ENCODE data around the gene ERO1B.

ERO1B gene

GRCh38 chr1:236176337-236177336 is 105.1 kb downstream of the ERO1B start:
- no peak for DNase-seq

GRCh38 chr1:236175642-236176336 is 106.0 kb downstream of the ERO1B start:
- DNase-seq: no peak

- no peak for DNase-seq
These were observed 108.5 kb downstream of the ERO1B start for GRCh38 chr1:236173174-236173767.

GRCh38 chr1:236172041-236172579 is 109.6 kb downstream of the ERO1B start:
- DNase-seq: no peak

- no peak for DNase-seq
These were observed 112.9 kb downstream of the ERO1B start for GRCh38 chr1:236168716-236169429.

GRCh38 chr1:236167578-236167977 is 114.2 kb downstream of the ERO1B start:
- DNase-seq: no peak

GRCh38 chr1:236167154-236167553 is 114.6 kb downstream of the ERO1B start:
- DNase-seq: no peak

- no peak for DNase-seq
These were observed 115.7 kb downstream of the ERO1B start for GRCh38 chr1:236166041-236166440.

Data from KG1 (cell line).